GM21528 (cell line): Measurements from ENCODE around the gene KRTAP13-1.

Experiments
- ATAC-seq: cut with Tn5 transposase; IDR thresholded peaks from one replicate; pipeline ENCODE4 v1.9.1; 2021; ENCODE audit warnings: mild to moderate bottlenecking, moderate library complexity; ENCODE audit not compliant: unreplicated experiment, low FRiP score

KRTAP13-1 gene

DNA sequence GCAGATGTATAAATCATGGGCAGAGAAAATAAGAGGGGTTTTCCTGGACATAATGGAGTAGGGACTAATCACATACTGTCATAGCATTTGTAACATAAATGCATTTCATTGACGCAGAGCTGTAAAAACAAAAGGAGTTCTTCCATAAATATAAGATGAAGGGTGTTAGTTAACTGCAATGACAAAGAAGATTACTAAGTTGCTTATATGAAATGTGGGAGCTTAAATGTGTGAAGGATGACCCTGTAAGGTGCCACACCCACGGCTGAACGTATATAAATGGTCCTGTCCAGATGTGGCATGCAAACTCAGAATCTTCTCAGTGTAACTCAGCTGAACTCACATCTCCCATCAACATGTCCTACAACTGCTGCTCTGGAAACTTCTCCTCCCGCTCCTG lies at the start of gene KRTAP13-1:
KRTAP13-1 (plus strand) TSS at position 301 of the 400 bp plus-strand sequence; CDS start at position 357, 56 bp downstream.
- no peak for ATAC-seq

GRCh38 chr21:30348506-30348905 lies 47.3 kb upstream of the KRTAP13-1 start, which contains the start of gene KRTAP23-1:
Gene KRTAP23-1, minus strand, starts transcription at chr21:30348606. Its CDS starts 0 bp downstream, at chr21:30348606.
- ATAC-seq, result no peak

GRCh38 chr21:30349572-30349971 lies 46.3 kb upstream of the KRTAP13-1 start:
- ATAC-seq, result no peak

DNA sequence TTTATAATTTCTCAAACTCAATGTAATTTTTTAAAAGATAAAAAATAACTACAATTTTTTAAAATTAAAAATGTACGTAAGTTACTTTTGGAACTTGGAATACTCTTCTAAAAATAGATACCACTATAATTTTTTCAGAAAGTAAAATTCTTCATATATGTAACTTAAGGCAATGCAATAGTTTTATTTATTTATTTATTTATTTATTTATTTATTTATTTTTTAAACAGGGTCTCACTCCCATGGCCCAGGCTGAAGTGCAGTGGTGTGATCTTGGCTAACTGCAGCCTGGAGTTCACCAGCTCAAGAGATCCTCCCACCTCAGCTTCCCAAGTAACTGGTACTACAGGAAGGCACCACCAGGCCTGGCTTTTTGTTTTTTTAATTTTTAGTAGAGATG lies 44.3 kb upstream of the KRTAP13-1 start:
- ATAC-seq, result no peak

- ATAC-seq, result no peak
These were observed 41.4 kb upstream of the KRTAP13-1 start for GRCh38 chr21:30354308-30355005.

DNA sequence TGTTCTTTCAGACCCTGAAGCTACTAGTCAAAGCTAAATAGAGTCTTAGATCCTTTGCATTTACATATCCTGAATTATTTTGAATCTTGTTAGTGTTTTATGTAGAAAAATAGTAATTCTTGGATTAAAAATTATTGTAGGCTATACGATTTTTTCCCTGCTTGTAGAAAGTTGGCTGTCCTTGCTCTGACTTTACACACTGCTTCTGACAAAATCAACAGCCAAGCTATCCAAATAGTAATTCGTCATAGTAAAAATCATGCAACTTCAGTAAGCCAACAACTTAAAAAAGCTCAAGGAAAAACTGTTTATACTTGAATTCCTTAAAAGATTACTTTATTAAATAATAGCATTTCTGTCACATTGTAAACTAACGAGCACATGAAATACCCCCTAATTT lies 39.9 kb upstream of the KRTAP13-1 start:
- ATAC-seq, result no peak

- no peak for ATAC-seq
These were observed 23.6 kb upstream of the KRTAP13-1 start, which contains the start of gene KRTAP13-2 for GRCh38 chr21:30372139-30372770. Gene KRTAP13-2, minus strand, starts transcription at chr21:30372271. Its CDS starts 58 bp downstream, at chr21:30372213.

- no peak for ATAC-seq
These were observed 13.6 kb upstream of the KRTAP13-1 start for GRCh38 chr21:30382201-30382600.

GRCh38 chr21:30391492-30392025 lies 4.3 kb upstream of the KRTAP13-1 start:
- no peak for ATAC-seq

GRCh38 chr21:30408782-30409494 lies 13.1 kb downstream of the KRTAP13-1 start:
- ATAC-seq, result no peak

DNA sequence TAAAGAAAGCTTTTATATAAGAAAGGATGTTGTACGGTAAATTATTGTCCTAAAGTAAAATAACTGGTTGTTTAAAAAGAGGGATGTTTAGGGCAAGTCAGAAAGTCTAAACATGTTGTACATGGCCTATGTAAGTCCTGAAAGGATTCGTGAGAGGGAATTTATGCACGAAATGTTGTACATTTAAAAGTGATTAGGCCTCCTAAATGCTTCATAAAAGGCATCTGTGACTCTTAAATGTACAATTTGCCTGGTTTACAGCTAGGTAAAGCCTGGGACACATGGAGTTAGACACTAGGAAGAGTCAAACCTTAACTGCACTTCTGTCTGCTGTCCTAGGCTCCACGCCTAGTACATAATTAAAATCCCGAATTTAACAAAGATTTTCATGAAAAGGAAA lies 20.2 kb downstream of the KRTAP13-1 start:
- no peak for ATAC-seq

DNA sequence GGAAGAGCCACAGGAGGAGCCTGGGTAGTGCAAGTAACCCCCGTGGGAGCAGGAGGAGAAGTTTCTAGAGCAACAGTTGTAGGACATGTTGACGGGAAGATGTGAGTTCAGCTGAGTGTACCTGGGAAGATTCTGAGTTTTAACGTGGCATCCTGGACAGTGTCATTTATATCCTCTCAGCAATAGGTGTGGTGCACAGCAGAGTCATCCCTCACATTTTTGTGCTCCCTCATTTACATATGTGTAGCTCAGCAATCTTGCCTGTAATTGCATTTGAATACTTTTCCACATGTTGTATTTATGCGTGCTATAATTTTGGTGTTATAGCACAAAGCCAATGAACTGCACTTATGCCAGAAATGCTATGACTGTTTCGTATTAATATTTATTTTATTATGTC lies 30.0 kb downstream of the KRTAP13-1 start, which contains the start of gene KRTAP13-3:
KRTAP13-3 (minus strand) TSS at position 101 of the 400 bp plus-strand sequence; CDS start at position 87, 14 bp downstream.
- no peak for ATAC-seq

DNA sequence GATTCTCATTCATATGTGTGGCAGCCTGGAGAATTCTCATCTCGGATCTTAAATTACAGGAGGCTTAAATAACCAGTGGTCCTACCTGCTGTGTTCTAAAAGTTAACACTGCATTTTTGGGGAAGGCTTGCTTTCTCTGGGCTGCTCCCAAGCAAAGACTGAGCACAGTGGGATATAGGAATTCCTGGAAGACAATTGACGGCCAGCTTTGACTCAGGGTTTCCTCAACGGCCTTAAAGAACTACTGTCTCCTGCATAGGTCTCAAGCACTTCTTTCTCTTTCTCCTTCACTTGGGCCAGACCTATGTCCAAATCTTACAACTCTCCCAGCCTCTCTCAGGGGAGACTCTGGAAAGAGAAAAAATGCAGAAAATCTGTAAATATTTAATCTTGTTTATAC lies 30.9 kb downstream of the KRTAP13-1 start:
- ATAC-seq, result no peak

DNA sequence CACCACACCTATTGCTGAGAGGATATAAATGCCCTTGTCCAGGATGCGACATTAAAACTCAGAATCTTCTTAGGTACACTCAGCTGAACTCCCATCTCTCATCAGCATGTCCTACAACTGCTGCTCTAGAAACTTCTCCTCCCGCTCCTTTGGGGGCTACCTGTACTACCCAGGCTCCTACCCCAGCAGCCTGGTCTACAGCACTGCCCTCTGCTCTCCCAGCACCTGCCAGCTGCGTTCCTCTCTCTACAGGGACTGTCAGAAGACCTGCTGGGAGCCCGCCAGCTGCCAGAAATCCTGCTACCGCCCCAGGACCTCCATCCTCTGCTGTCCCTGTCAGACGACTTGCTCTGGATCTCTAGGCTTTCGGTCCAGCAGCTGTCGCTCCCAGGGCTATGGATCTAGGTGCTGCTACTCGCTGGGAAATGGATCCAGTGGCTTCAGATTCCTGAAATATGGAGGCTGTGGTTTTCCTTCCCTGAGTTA lies 34.4 kb downstream of the KRTAP13-1 start, which contains the start of gene KRTAP13-4:
KRTAP13-4 (plus strand) TSS at position 51 of the 486 bp plus-strand sequence; CDS start at position 107, 56 bp downstream.
- ATAC-seq, result no peak

GRCh38 chr21:30434033-30434631 lies 38.3 kb downstream of the KRTAP13-1 start:
- ATAC-seq, result no peak

GRCh38 chr21:30437010-30437565 lies 41.3 kb downstream of the KRTAP13-1 start:
- no peak for ATAC-seq

DNA sequence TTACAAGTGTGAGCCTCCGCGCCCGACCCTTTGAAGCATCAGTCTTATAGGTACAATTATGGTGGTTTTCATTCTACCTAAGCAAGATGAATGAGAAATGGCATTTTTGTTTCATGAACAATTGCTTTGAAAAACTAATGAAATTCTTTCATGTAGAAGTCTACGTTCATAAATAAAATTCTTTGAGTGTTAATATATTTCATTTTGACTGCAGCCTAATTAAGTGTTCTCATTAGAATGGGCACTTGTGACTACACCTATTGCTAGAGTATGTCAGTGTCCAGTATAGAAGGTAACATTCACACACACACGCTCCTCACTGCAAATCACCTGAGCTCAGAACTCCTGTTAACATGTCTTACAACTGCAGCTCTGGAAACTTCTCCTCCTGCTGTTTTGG lies 44.1 kb downstream of the KRTAP13-1 start, which contains the start of gene KRTAP15-1:
KRTAP15-1 (plus strand) TSS at position 301 of the 400 bp plus-strand sequence; CDS start at position 354, 53 bp downstream.
- ATAC-seq, result no peak

- no peak for ATAC-seq
These were observed 47.4 kb downstream of the KRTAP13-1 start for GRCh38 chr21:30443226-30443625.

GRCh38 chr21:30444204-30444603 lies 48.4 kb downstream of the KRTAP13-1 start:
- ATAC-seq, result no peak
